GM19193 (cell line): ENCODE results near the gene TM9SF4.

Experiments used
- POLR2A ChIP-seq: IDR thresholded peaks from 4 replicates; pipeline ENCODE4 v1.6.1; 2011; ENCODE audit not compliant: insufficient read depth, insufficient read length; ENCODE audit errors: extremely low read depth

TM9SF4 gene

DNA sequence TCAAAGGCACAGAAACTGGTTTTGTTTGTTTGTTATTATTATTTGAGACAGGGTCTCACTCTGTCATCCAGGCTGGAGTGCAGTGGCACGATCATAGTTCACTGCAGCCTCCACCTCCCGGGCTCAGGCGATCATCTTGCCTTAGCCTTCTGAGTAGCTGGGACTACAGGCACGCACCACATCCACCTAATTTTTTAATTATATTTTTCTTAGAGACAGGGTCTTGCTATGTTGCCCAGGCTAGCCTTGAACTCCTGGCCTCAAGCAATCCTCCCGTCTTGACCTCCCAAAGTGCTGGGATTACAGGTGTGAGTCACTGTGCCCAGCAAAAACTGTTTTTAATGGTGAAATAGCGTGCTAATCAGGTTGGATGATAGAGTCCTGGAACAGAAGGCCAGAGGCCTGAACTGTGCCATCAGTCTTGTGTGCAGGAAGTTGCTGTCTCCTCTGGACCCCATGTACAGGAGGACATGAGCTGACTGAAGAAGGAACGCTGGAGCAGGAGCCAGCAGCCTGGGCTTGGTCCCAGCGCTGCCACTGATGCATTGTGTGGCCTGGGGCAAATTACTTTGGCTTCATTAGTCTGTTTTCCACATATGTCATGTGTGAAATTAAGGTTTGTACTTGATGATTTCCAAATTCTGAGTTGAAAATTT lies 4.9 kb downstream of the TM9SF4 start:
- TF ChIP-seq POLR2A = no peak

DNA sequence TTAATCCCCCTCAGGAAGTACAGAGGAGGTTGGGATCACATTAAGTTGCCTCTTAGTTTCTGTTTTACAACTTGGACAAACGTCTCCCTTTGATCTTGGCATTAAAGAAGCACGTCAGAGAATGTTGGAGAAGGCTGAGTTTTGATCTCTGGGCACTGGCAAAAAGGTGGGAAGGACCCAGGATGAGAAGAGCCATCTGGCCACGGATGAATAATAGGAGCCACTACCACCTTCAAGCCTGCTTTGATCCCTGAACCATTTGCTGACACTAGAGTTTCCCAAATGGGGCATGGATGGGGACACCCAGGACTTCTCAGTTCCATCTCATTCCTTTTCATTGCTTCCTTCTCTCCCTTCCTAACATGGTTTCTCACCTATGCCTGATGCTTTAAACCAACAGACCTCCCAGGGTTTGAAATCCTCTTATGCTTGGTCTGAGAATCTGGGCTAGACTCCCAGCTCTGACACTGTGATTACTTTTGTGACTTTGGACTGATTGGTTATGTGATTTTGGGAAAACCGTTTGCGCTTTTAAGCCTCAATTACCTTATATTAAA lies 5.8 kb downstream of the TM9SF4 start:
- TF ChIP-seq POLR2A = no peak

DNA sequence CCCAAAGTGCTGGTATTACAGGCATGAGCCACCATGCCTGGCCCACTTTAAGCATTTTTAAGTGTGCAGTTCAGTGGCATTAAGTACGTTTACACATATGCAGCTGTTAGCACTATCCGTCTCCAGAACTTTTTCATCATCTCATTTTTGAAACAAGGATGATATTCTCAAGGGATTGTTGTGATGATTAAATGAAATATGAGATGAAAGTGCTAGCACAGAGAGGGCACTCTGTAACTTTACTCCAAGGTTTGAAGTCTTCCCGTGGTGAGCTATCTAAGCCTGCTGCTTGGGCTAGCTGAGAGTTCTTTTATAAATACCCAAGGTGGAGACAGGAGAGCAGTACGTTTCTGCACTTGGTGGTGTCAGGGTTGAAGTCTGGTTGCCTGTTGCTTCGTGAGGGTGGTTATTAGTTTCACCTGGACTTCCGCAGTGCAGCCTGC lies 6.6 kb downstream of the TM9SF4 start:
- no peak for TF ChIP-seq POLR2A

DNA sequence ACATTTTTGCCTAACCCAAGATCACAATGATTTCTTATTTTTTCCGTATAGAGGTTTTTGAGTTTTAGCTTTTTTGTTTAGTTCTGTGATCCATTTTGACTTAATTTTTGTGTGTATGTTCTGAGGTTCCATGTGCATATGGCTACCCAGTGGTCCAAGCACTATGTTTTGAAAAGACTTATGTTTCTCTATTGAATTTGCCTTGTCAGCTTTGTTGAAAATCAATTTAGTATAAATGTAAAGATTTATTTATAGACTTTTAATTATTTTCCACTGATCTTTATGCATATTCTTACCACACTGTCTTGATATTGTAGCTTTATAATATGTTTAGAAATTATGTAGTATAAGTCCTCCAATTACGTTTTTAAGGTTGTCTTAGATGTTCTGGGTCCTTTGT lies 10.2 kb downstream of the TM9SF4 start:
- TF ChIP-seq POLR2A = no peak

DNA sequence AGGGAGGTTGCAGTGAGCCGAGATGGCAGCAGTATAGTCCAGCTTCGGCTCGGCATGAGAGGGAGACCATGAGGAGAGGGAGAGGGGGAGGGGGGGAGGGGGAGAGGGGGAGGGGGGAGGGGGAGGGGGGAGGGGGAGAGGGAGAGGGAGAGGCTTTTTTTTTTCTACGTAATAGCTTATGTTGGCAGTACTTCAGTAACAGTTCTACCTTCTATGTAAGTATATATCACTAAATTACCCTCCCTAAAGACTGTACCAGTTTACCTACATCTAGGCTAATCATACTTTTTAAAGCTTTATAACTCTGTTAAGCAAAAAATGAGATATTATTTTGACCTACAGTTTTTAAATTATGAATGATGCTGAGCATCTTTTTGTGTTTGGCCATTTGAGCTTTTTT lies 13.6 kb downstream of the TM9SF4 start:
- TF ChIP-seq POLR2A = no peak

DNA sequence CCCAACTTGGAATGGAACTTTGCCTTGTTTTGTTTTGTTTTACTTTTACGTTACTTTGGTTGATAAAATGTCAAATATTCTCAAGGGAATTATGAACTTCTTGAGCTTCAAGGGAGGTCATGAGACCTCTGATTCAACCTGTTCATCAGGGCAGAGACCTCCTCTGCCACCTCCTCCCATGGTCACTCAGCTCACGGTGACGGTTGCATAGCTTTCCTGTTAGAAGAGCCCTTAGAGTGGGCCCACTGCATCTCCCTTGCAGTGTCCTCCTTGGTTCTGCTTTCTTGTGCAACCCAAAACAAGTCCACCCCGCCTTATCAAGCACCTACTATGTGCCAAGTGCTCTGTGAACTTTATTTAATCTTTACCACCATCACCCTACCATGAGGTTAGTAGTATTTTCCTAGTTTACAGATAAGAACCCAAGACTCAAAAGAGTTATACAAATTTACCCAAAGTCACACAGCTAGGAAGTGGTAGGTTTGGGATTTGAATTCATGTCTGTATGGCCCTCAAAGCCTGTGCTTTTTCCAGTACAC lies 15.5 kb downstream of the TM9SF4 start:
- no peak for TF ChIP-seq POLR2A

DNA sequence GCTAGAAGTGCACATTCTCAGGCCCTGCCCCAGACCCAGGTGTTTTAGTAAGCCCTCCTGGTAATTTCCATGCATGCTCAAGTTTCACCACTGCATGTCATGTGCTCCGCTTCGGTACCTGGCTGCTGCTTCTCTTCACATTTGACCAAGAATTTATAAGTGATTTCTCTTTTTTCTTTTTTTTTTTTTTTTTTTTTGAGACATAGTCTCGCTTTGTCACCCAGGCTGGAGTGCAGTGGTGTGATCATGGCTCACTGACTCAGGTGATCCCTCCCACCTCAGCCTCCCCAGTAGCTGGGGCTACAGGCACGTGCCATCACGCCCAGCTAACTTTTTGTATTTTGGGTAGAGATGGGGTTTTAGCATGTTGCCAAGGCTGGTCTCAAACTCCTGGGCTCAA lies 16.0 kb downstream of the TM9SF4 start:
- TF ChIP-seq POLR2A = no peak

DNA sequence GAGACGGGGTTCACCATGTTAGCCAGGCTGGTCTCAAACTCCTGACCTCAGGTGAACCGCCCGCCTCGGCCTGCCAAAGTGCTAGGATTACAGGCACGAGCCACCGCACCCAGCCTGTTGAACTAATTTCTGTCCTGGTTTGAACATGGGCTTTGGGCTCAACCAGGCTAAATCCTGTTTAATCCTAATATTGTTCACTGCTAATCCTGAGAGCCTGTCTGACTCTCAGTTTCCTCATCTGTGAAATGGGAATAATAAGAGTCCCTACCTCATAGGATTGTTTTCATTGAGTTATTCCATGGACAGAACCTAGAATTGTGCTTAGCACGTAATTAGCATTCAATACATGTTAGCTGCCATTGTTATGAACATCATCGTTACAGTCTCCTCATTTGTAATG lies 17.4 kb downstream of the TM9SF4 start:
- TF ChIP-seq POLR2A = no peak

DNA sequence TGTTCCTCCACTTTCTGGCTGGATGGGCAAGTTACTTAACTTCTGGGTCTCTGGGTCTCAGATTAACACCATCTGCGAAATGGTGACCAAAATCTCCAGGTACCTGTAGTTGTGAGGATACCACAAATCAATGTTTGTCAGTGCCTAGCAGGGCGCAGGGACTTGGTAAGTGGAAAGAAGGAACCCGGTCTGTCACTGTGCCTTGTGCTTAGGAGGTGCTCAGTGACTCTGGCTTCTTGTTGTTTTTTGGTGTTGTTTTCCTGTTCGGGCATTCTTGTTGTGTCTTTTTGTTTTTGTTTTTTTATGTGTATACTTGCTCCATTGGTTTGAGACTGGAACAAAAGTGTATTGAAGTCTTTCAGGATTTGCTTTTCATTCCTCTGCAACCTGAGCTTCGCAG lies 17.8 kb downstream of the TM9SF4 start:
- TF ChIP-seq POLR2A = no peak

DNA sequence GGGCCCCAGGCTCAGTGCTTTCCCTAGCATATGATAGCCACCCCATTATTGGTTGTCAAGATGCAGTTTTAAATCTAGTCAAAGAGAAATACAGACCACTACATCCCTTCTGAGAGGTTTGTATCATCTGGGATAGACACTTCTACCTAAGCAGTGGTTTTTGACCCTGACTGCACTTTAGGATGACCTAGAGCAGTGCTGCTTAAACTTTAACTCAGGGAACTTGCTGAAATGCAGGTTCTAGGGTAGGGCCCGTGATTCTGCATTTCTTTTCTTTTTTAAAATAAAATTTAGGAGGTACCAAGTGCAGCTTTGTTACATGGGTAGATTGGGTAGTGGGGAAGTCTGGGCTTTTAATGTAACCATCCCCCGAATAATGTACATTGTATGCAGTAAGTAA lies 18.7 kb downstream of the TM9SF4 start:
- no peak for TF ChIP-seq POLR2A

DNA sequence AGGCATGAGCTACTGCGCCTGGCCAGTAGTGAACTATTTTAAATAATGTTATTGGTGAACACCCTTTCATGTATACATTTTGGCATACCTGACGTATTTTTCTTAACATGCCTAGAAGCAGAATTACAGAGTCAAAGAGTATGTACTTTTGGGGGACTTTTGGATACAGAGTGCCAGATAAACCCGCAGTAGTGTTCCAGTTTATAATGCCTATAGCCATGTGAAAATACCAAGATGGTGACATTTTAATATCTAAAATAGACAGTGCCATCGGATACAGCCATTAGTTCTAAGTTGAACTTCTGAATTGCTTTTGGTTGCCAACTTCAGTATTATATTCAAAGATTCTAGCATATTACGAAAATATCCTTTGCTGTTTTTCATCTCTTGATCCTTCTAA lies 20.3 kb downstream of the TM9SF4 start:
- no peak for TF ChIP-seq POLR2A

DNA sequence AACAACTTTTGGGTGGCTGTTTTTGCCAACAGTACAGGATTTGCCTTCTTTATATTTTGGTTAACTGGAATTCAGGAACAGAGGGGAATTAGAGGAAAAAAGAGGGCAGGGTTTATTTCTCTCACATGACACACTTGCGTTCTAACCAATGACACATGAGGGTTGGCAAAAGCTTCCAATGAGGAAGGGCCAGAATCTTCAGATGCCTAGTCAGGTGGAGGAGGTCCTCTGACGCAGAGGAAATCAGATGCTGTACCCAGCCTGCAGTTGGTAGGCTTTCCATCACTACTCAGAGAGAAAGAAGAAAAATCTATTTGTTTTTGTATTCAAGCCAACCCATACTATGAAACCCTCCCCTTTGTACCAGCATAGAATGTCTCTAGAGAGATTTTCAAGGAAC lies 20.8 kb downstream of the TM9SF4 start:
- TF ChIP-seq POLR2A = no peak

DNA sequence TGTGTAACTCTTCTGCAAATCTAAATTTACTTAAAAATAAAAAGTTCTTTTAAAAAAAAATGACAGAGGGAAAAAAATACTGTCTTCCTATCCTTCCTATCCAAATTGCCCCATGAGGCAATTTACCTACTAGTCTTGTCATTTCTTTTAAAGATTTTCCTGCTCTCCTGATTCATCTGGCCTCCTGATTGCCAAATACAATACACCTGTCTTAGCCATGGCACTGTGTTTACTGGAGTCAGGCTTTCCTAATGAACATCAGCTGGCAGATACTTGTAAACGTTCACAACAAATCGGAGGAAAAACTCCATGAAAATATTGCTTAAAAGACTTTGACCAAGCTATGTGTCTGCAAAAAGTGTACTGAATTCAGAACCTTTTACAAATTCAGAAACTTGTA lies 21.5 kb downstream of the TM9SF4 start:
- TF ChIP-seq POLR2A = no peak

DNA sequence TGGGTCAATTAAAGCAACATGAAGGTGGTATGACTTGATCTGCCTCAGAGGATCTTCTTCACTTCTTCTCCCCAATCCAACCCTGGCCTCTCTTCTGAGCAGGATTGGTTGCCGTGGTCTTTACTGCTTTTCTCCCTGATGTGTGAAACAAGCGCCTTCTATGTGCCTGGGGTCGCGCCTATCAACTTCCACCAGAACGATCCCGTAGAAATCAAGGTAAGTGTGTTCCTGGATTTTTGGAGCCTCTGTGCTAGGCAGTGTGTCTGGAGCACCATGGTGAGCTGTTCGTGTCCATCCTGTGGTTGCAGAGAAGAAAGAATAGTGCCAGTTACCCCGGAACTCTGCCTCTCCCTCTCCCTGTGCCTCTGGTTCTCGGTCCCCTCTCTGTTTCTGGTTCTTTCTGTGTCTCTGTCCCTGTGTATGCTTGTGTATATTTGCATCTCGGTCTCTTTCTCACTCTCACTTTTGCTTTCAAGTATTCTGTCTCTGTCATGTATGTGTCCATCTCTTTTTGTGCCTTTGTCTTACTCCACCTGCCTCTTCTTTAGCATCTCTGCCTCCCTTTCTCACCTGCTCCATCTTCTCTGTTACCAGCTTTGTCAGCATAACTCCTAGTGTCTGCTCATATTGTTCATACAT lies 23.5 kb downstream of the TM9SF4 start:
- no peak for TF ChIP-seq POLR2A

DNA sequence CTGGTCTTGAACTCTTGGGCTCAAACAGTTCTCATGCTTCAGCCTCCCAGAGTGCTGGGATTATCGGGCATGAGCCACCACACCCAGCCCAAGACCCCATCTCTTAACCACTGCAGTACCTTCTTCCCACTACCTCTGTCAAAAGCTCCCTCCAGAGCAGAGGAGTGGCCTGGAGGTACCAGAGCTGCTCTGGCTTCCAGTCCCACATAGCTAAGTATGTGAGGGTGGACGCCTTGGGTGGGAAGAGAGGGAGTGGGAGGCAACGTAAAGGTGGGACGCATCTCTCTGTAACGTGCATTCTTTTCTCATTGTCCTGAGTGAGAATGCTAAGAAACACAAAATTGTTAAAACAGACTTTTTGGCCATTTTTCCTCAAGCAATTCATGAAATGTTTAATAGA lies 24.5 kb downstream of the TM9SF4 start:
- no peak for TF ChIP-seq POLR2A

DNA sequence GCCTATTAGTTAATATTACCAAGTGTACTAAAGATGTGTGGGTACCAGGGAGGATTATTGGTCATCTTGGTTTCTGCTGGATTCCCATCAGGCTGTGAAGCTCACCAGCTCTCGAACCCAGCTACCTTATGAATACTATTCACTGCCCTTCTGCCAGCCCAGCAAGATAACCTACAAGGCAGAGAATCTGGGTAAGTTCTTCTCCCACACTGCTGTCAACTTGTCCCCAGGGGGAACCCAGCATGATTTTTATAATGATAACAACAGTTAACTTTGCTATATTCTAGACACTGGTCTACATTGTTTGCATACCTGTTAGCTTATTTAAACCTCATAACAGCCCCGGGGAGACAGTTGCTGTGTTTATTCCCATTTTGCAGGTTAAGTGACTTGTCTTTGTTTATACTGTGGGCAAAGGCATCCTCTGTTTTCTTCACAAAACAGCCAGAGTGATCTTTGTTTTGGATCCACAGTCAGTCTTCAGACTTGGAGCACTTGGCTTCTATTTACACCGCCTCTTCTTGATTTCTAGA lies 26.5 kb downstream of the TM9SF4 start:
- no peak for TF ChIP-seq POLR2A

DNA sequence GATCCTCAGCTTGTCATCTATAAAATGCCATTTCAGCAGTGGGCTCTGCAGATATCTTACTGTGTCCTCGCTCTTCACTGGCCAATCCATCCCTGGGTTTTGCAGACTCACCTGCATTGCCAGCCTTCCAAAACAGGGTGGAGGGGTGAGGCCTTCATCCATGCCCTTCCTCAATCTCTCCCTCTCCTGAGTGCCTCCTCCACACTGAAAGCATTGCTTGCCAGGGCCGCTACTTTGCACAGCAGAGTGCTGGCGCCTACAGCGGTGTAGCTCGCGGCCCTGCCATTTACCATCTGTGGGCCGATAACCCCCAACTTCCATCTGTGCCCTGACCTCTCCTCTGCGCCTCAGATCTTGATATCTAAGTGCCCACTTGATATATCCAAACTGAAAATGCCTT lies 29.4 kb downstream of the TM9SF4 start:
- no peak for TF ChIP-seq POLR2A

DNA sequence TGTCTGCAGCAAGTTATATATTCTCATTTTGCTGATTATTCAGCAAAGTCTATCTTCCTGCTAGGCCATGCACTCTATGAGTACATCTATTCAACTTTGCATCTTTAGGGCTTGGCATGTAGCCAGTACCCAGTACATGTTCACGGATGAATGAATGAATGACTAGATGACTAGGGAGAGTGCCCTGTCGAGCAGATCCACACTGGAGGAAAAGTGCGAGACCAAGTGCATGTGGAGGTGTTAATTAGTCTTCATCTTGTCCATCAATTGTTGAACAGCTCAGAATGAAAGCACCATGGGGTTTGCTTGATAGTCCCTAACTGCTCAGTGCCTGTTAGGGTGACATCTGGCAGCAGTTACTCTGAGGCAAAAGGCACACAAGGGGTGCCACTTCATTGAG lies 30.4 kb downstream of the TM9SF4 start:
- no peak for TF ChIP-seq POLR2A
